HUES48 (cell line): ENCODE results near the gene CRYM.
"Not testable (repeated sequence)": the region's sequence is repeated elsewhere in the genome, so short reads cannot be mapped to it uniquely, and the experiment has no call there.

ENCODE experiments used
- H3K27ac ChIP-seq: one replicate; pipeline ENCODE4 v1.7.0; 2013; ENCODE audit warnings: low read depth, low read length, inconsistent platforms
- H3K27me3 ChIP-seq: 2 replicates; pipeline ENCODE4 v1.6.1; 2013; ENCODE audit warnings: mild to moderate bottlenecking, low read length; ENCODE audit not compliant: control insufficient read depth, insufficient read depth
- H3K36me3 ChIP-seq: 2 replicates; pipeline ENCODE4 v1.6.1; 2013; ENCODE audit warnings: low read length; ENCODE audit not compliant: control insufficient read depth, insufficient read depth
- H3K4me1 ChIP-seq: 2 replicates; pipeline ENCODE4 v1.6.1; 2013; ENCODE audit warnings: mild to moderate bottlenecking, low read length; ENCODE audit not compliant: control insufficient read depth, insufficient read depth
- H3K4me3 ChIP-seq: 2 replicates; pipeline ENCODE4 v1.5.1; 2013; ENCODE audit warnings: mild to moderate bottlenecking, low read depth, low read length
- H3K9ac ChIP-seq: 2 replicates; pipeline ENCODE4 v1.6.1; 2013; ENCODE audit warnings: mild to moderate bottlenecking, low read depth, low read length, moderate library complexity
- H3K9me3 ChIP-seq: 2 replicates; pipeline ENCODE4 v1.6.1; 2013; ENCODE audit warnings: low read length; ENCODE audit not compliant: control insufficient read depth, insufficient read depth

The CRYM gene

DNA sequence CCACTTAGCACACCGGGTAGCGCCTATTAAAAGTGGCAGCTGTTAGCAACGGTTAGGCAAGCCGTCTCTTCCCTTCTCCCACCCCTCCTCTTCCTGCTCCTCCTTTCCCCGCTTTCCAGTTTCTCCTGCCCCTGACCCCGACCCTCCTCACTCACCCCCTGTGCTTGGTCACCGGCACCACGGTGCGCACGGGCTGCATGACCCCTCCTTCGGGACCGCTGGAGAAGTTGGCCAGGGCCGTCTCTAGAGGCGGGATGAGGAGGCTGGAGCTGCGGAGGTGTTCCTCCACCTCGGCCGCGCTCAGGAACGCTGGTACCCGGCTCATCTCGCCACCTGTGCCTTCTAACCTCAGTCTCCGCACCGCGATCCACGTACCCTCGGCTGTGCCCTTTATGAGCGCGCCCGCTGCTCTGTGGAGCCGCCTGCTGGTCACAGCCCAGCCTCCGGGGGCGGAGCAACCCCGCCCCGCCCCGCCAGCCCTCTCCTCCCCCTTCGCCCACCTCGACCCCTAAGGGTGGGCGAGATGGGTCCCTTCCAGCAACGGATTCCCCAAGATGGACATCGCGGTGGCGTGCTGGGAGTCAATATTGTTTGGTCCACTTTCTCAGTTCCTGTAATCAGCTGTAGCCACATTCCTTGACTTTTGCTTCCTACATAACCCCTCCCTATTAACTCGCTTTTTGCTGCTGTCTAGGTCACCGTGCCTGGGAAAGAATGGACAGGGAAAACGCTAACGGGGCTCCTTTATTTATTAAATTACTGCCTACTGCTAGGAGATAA is at the start of gene CRYM:
CRYM (minus strand) TSS at position 364 of the 780 bp plus-strand sequence; CDS start at position 325, 39 bp downstream.
- Histone ChIP-seq H3K27me3 (peaks cover 33% of the 10 kb centered on the region), H3K9me3 (no peaks in the 10 kb centered on the region), H3K27ac (no peak within 1 kb of the TSS), H3K36me3 (no peaks in the 10 kb centered on the region), H3K4me1 (peaks cover 22% of the 10 kb centered on the region), H3K4me3 (peak within 1 kb of the TSS; percentile 78), H3K9ac (no peak within 1 kb of the TSS)

DNA sequence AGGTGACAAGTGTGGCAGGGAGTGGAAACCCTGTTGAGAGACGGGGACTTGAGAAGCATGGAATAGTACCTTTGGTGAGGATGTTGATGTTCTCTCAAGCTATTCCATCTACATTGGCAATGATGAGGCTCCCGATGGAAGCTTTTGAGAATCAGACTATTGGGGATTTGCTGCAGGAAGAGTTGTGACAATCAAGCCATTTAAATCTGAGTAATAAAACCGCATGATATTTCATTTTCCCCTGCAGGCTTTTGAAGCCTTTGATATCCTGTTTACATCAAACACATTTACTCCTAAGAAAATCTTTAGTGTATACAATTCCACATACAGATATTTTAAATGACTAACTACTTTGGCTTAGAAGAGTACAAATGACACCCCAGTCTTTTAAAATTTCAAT is 49.0 kb upstream of the CRYM start:
- H3K27me3 ChIP-seq, result no peaks in the 10 kb centered on the region
- H3K9ac ChIP-seq, result no peak overlapping the region
- H3K4me3 ChIP-seq, result no peak overlapping the region
- no peak overlapping the region for H3K27ac ChIP-seq
- H3K4me1 ChIP-seq, result peaks cover 11% of the 10 kb centered on the region
- no peaks in the 10 kb centered on the region for H3K9me3 ChIP-seq
- H3K36me3 ChIP-seq, result no peaks in the 10 kb centered on the region

DNA sequence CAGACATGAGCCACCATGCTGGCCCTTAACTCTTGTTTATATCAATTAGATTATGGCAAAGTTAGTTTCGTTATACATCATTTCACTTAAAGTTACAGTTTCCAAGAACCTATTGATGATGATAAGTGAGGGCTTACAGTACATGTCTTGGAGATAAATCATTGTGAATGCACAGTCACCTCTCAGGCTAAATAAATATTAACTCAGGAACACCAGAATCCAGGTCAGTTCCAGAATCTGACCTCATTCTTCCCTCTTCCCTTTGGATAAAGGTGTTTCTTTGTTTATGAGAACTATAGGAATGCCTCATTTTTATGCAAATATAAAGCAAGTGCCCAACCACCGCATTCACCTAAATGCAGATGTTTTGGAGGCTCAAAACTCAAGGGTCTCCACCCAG is 48.4 kb upstream of the CRYM start:
- H3K9ac ChIP-seq, result no peak overlapping the region
- H3K9me3 ChIP-seq, result no peaks in the 10 kb centered on the region
- no peaks in the 10 kb centered on the region for H3K27me3 ChIP-seq
- H3K36me3 ChIP-seq, result no peaks in the 10 kb centered on the region
- H3K27ac ChIP-seq, result no peak overlapping the region
- peaks cover 11% of the 10 kb centered on the region for H3K4me1 ChIP-seq
- H3K4me3 ChIP-seq, result no peak overlapping the region; the same call in 1 of the 2 replicates

DNA sequence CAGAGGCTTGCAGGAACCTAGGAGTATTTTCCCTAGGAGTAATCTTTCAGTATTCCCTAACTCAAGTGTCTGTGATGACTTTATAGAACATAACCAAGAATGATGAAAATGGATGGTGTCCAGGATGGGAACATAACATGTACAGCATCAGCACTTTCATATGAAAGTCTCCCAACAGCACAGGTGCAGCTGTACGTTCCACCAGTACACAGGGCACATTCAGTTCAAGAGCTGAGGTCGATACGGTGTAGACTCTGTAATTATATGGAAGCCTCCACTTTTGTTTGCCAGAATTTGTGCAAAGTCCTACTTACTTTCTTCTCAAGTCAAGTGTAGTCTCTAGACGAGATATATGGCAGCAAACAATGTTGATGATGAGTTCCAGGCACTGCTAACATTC is 46.2 kb upstream of the CRYM start:
- Histone ChIP-seq H3K27ac (no peak overlapping the region), H3K27me3 (no peaks in the 10 kb centered on the region), H3K4me3 (no peak overlapping the region), H3K9ac (no peak overlapping the region), H3K4me1 (peaks cover 11% of the 10 kb centered on the region), H3K36me3 (no peaks in the 10 kb centered on the region), H3K9me3 (no peaks in the 10 kb centered on the region)

DNA sequence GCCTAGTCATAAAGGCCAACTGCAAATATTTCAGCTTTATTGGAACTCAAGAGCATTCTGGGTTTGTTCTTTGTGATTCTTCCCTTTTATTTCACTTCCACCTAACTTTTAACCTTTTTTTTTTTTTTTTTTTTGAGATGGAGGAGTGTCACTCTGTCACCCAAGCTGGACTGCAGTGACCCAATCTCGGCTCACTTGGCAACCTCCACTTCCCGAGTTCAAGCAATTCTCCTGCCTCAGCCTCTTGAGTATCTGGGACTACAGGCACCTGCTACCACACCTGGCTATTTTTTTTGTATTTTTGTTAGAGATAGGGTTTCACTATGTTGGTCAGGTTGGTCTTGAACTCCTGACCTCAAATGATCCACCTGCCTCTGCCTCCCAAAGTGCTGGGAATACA is 44.2 kb upstream of the CRYM start:
- not testable (repeated sequence) for H3K36me3 ChIP-seq, H3K27ac ChIP-seq, H3K9me3 ChIP-seq, H3K4me1 ChIP-seq, H3K9ac ChIP-seq, H3K4me3 ChIP-seq, H3K27me3 ChIP-seq

DNA sequence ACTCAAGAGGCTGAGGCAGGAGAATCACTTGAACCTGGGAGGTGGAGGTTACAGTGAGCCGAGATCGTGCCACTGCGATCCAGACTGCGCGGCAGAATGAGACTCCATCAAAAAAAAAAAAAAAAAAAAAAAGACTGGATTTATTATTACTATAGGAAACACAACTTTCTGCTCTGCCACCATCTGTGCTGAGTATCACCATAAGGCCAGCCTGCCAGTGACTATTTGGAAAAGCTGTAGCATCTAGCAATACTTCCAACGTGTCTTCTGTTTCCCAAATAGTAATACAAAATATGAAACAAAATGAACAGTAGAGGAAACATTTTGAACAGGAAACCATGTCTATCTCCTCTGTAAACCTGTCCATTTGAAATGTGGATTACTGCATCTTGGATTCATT is 43.6 kb upstream of the CRYM start:
- Histone ChIP-seq H3K27me3 (no peaks in the 10 kb centered on the region), H3K36me3 (no peaks in the 10 kb centered on the region), H3K4me3 (no peak overlapping the region), H3K27ac (no peak overlapping the region), H3K9me3 (no peaks in the 10 kb centered on the region), H3K9ac (no peak overlapping the region), H3K4me1 (peaks cover 4% of the 10 kb centered on the region; the same call in 1 of the 2 replicates)

DNA sequence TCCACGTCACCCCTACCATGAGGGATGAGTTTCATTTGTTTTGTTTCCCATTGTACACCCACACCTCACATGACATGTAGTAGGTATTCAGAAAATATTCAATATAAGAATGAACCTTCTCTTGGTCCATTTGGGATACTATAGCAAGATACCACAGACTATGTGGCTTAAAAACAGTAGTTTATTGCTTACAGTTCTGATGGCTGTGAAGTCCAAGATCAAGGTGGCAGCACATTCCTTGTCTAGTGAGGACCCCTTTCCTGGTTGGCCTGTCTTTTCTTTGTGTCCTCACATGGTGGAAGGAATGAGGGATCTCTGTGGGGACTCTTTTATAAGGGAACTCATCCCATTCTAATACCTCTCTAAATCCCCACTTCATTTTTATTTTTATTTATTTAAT is 36.2 kb upstream of the CRYM start:
- no peak overlapping the region for H3K4me3 ChIP-seq
- no peaks in the 10 kb centered on the region for H3K36me3 ChIP-seq
- H3K9ac ChIP-seq, result no peak overlapping the region
- no peaks in the 10 kb centered on the region for H3K4me1 ChIP-seq
- H3K27me3 ChIP-seq, result no peaks in the 10 kb centered on the region
- no peaks in the 10 kb centered on the region for H3K9me3 ChIP-seq
- no peak overlapping the region for H3K27ac ChIP-seq

DNA sequence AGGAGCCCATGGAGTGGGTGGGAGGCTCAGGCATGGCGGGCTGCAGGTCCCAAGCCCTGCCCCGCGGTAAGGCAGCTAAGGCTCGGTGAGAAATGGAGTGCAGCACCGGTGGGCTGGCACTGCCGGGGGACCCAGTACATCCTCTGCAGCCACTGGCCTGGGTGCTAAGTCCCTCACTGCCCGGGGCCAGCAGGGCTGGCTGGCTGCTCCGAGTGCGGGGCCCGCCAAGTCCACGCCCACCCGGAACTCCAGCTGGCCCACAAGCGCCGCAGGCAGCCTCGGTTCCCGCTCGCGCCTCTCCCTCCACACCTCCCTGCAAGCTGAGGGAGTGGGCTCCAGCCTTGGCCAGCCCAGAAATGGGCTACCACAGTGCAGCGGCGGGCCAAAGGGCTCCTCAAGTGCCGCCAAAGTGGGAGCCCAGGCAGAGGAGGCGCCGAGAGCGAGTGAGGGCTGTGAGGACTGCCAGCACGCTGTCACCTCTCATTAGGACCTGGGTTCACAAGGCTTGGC is 34.8 kb upstream of the CRYM start:
- H3K4me1 ChIP-seq, H3K27me3 ChIP-seq, H3K36me3 ChIP-seq, H3K27ac ChIP-seq, H3K9ac ChIP-seq, H3K4me3 ChIP-seq, H3K9me3 ChIP-seq: not testable (repeated sequence)

DNA sequence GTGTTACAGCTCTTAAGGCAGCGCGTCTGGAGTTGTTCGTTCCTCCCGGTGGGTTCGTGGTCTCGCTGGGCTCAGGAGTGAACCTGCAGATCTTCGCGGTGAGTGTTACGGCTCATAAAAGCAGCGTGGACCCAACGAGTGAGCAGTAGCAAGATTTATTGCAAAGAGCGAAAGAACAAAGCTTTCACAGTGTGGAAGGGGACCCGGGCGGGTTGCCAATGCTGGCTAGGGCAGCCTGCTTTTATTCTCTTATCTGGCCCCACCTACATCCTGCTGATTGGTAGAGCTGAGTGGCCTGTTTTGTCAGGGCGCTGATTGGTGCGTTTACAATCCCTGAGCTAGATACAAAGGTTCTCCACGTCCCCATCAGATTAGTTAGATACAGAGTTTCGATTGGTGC is 34.0 kb upstream of the CRYM start:
- H3K4me1 ChIP-seq, H3K27me3 ChIP-seq, H3K9ac ChIP-seq, H3K27ac ChIP-seq, H3K36me3 ChIP-seq, H3K9me3 ChIP-seq, H3K4me3 ChIP-seq: not testable (repeated sequence)

DNA sequence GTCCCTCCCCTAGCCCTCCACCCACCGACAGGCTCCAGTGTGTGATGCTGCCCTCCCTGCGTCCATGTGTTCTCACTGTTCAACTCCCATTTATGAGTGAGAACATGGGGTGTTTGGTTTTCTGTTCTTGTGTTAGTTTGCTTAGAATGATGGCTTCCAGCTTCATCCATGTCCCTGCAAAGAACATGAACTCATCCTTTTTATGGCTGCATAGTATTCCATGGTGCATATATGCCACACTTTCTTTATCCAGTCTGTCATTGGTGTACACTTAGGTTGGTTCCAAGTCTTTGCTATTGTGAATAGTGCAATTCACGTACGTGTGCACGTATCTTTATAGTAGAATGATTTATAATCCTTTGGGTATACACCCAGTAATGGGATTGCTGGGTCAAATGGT is 28.6 kb upstream of the CRYM start:
- not testable (repeated sequence) for H3K36me3 ChIP-seq, H3K9me3 ChIP-seq, H3K4me3 ChIP-seq, H3K9ac ChIP-seq, H3K27ac ChIP-seq
- peaks cover 16% of the 10 kb centered on the region for H3K4me1 ChIP-seq
- H3K27me3 ChIP-seq, result peaks cover 42% of the 10 kb centered on the region

DNA sequence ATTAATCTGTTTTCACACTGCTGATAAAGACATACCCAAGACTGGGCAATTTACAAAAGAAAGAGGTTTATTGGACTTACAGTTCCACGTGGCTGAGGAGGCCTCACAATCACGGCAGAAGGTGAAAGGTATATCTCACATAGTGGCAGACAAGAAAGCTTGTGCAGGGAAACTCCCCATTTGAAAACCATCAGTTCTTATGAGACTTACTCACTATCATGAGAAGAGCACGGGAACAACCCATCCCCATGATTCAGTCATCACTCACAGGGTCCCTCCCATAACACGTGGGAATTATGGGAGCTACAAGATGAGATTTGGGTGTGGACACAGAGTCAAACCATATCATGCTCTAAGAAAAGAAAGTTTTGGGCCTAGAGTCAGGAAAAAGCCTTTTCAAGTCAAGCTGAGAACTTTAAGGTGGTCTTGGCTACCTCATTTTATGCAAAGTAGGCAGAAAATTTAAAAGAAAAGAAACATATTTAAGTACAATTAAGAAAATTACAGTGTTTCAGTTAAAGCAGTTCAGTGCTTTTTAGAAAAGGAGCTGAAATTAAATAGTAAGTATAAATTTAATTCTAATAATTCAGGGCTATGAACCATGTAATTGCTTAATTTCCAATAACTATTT is 24.9 kb upstream of the CRYM start:
- peaks cover 51% of the 10 kb centered on the region for H3K27me3 ChIP-seq
- no peaks in the 10 kb centered on the region for H3K36me3 ChIP-seq
- no peak overlapping the region for H3K27ac ChIP-seq
- no peaks in the 10 kb centered on the region for H3K9me3 ChIP-seq
- H3K9ac ChIP-seq, result no peak overlapping the region
- peaks cover 16% of the 10 kb centered on the region for H3K4me1 ChIP-seq
- no peak overlapping the region for H3K4me3 ChIP-seq
